Liver (tissue), 9 donors: ENCODE measurements around the gene RNGTT. TPM values are rescaled to one million over a fixed set of nuclear protein-coding genes. Genes with fewer than 3 reads are reported as not detected.

Source experiments
- DNase-seq: peaks from one replicate; pipeline ENCODE4 v3.0.0-alpha.2; 2017; ENCODE audit warnings: low spot score
- H3K27ac ChIP-seq, 2 donors: one replicate each; pipeline ENCODE4 v1.7.0; 2013; ENCODE audit warnings: inconsistent platforms in 2 of 2, low read length in 2 of 2, control low read depth in 1 of 2, low read depth in 1 of 2, mild to moderate bottlenecking in 1 of 2
- H3K27me3 ChIP-seq, 4 donors: one replicate each; pipeline versions ENCODE4 v1.6.1 to v1.7.0; 2013; ENCODE audit warnings: low read length in 3 of 4, inconsistent platforms in 1 of 4, mild to moderate bottlenecking in 1 of 4, moderate library complexity in 1 of 4; ENCODE audit not compliant: control insufficient read depth in 4 of 4, insufficient read depth in 4 of 4
- H3K36me3 ChIP-seq, 4 donors: one replicate each; pipeline versions ENCODE4 v1.6.1 to v1.7.0; 2013; ENCODE audit warnings: low read length in 3 of 4, mild to moderate bottlenecking in 3 of 4, low read depth in 1 of 4, moderate library complexity in 1 of 4; ENCODE audit not compliant: control insufficient read depth in 4 of 4, insufficient read depth in 3 of 4
- H3K4me1 ChIP-seq, 4 donors: one replicate each; pipeline versions ENCODE4 v1.6.1 to v1.7.0; 2013; ENCODE audit warnings: low read length in 3 of 4, mild to moderate bottlenecking in 3 of 4, moderate library complexity in 1 of 4; ENCODE audit not compliant: control insufficient read depth in 4 of 4, insufficient read depth in 4 of 4
- H3K4me3 ChIP-seq, 3 donors: one replicate each; pipeline versions ENCODE4 v1.6.1 to v1.7.0; 2013; ENCODE audit warnings: low read length in 3 of 3, control low read depth in 1 of 3, low read depth in 1 of 3, mild to moderate bottlenecking in 1 of 3
- H3K9ac ChIP-seq, 2 donors: one replicate each; pipeline ENCODE4 v1.7.0; 2013; ENCODE audit warnings: low read length in 2 of 2, mild to moderate bottlenecking in 2 of 2, moderate library complexity in 2 of 2, control low read depth in 1 of 2, low read depth in 1 of 2
- H3K9me3 ChIP-seq, 4 donors: one replicate each; pipeline versions ENCODE4 v1.6.1 to v1.7.0; 2013; ENCODE audit warnings: low read length in 3 of 4; ENCODE audit not compliant: control insufficient read depth in 4 of 4
- ATF3 ChIP-seq: IDR thresholded peaks from 2 replicates; pipeline ENCODE4 v1.6.1; 2016; ENCODE audit warnings: antibody characterized with exemption
- CTCF ChIP-seq: fragments of 150-350 bp; IDR thresholded peaks from 2 replicates; pipeline ENCODE4 v1.5.1; 2017; ENCODE audit warnings: improper control_type of control experiment, low read depth, low read length; ENCODE audit not compliant: missing input control
- EGR1 ChIP-seq, 2 donors: IDR thresholded peaks; 2 replicates each; pipeline ENCODE4 v1.6.1; 2016 to 2018; ENCODE audit warnings: antibody characterized with exemption in 2 of 2, low read depth in 2 of 2
- FOXA1 ChIP-seq: IDR thresholded peaks from 2 replicates; pipeline ENCODE4 v1.6.1; 2016; ENCODE audit warnings: antibody characterized with exemption
- FOXA2 ChIP-seq: IDR thresholded peaks from 2 replicates; pipeline ENCODE4 v1.6.1; 2016; ENCODE audit warnings: antibody characterized with exemption
- HNF4A ChIP-seq, 2 donors: conservative IDR thresholded peaks; 2 replicates each; pipeline ENCODE4 v1.6.1; 2016; ENCODE audit warnings: antibody characterized with exemption in 2 of 2, mild to moderate bottlenecking in 2 of 2
- HNF4G ChIP-seq: IDR thresholded peaks from 2 replicates; pipeline ENCODE4 v1.6.1; 2016; ENCODE audit warnings: antibody characterized with exemption
- JUND ChIP-seq, 2 donors: IDR thresholded peaks; 2 replicates each; pipeline ENCODE4 v1.6.1; 2016; ENCODE audit warnings: antibody characterized with exemption in 2 of 2
- NR2F2 ChIP-seq: IDR thresholded peaks from 2 replicates; pipeline ENCODE4 v1.6.1; 2016; ENCODE audit warnings: antibody characterized with exemption
- RAD21 ChIP-seq, 2 donors: IDR thresholded peaks; 2 replicates each; pipeline ENCODE4 v1.6.1; 2016; ENCODE audit warnings: antibody characterized with exemption in 2 of 2, mild to moderate bottlenecking in 2 of 2
- REST ChIP-seq: IDR thresholded peaks from 2 replicates; pipeline ENCODE4 v1.6.1; 2016; ENCODE audit warnings: antibody characterized with exemption, mild to moderate bottlenecking
- RXRA ChIP-seq, 2 donors: IDR thresholded peaks; 2 replicates each; pipeline ENCODE4 v1.6.1; 2017 to 2018; ENCODE audit warnings: antibody characterized with exemption in 2 of 2, mild to moderate bottlenecking in 1 of 2
- TAF1 ChIP-seq: conservative IDR thresholded peaks from 2 replicates; pipeline ENCODE4 v1.6.1; 2016; ENCODE audit warnings: antibody characterized with exemption, mild to moderate bottlenecking
- YY1 ChIP-seq: IDR thresholded peaks from 2 replicates; pipeline ENCODE4 v1.6.1; 2016; ENCODE audit warnings: antibody characterized with exemption, mild to moderate bottlenecking
- WGBS: extraction: QIAGEN DNeasy Blood & Tissue Kit; methylation state at CpG from one replicate; pipeline ENCODE4 v1.1.7; 2013; 5-methylcytosine and 5-hydroxymethylcytosine counted together
- polyA plus RNA-seq, 2 donors: library from polyadenylated mRNA; stranded (reverse) in 1 of 2; unstranded in 1 of 2; fragments of 200-250 nt in 1 of 2; fragments of >200 nt in 1 of 2; fragmentation: Nextera tagmentation in 1 of 2; extraction: Ambion mirVana in 1 of 2; gene quantifications; one replicate each; pipeline versions ENCODE4 v1.2.1 to v1.2.3, GENCODE V29; 2013 to 2015
- total RNA-seq, 2 donors: library from RNA; depleted of rRNA; stranded (reverse); fragments of >200 nt; gene quantifications; one replicate each; pipeline ENCODE4 v1.2.3, GENCODE V29; 2014
- TF ChIP-seq, protein P1 (sequence below): IDR thresholded peaks from 2 replicates; pipeline ENCODE4 v1.6.1; 2016; ENCODE audit warnings: antibody characterized with exemption
- donor health status: healthy.
- donor health status: healthy.
- donor health status: healthy.
- donor health status: healthy.
- donor health status: healthy.

The RNGTT gene
- total and polyA plus RNA-seq, 4 donors: 4.1 to 20.8 (median 7.2) TPM

- H3K9me3 ChIP-seq: peaks cover 0 to 4% (median under 1%) of the 10 kb centered on the region in 4 donors
- 75% methylated on average over 6 of the region's 6 CpGs for WGBS
- DNase-seq: no peak
- TF ChIP-seq HNF4G: no peak
- TF ChIP-seq HNF4A (conservative IDR thresholded peaks at IDR 0.05): no peak
- TF ChIP-seq, protein P1, sequence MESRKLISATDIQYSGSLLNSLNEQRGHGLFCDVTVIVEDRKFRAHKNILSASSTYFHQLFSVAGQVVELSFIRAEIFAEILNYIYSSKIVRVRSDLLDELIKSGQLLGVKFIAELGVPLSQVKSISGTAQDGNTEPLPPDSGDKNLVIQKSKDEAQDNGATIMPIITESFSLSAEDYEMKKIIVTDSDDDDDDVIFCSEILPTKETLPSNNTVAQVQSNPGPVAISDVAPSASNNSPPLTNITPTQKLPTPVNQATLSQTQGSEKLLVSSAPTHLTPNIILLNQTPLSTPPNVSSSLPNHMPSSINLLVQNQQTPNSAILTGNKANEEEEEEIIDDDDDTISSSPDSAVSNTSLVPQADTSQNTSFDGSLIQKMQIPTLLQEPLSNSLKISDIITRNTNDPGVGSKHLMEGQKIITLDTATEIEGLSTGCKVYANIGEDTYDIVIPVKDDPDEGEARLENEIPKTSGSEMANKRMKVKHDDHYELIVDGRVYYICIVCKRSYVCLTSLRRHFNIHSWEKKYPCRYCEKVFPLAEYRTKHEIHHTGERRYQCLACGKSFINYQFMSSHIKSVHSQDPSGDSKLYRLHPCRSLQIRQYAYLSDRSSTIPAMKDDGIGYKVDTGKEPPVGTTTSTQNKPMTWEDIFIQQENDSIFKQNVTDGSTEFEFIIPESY: no peak
- no peak for TF ChIP-seq REST
- no peak for TF ChIP-seq JUND (IDR thresholded peaks at IDR 0.05)
- no peak for TF ChIP-seq RAD21 (IDR thresholded peaks at IDR 0.05)
- TF ChIP-seq FOXA2: no peak
- no peak for TF ChIP-seq FOXA1
- no peak for TF ChIP-seq YY1
- TF ChIP-seq CTCF: no peak
- no peak for TF ChIP-seq NR2F2
- TF ChIP-seq RXRA (IDR thresholded peaks at IDR 0.05): no peak
- no peak for TF ChIP-seq TAF1
- H3K27me3 ChIP-seq: no peaks in the 10 kb centered on the region
- H3K9ac ChIP-seq: no peak overlapping the region
- no peak overlapping the region for H3K4me3 ChIP-seq
- H3K36me3 ChIP-seq: no peaks in the 10 kb centered on the region
- H3K4me1 ChIP-seq: no peaks in the 10 kb centered on the region
- H3K27ac ChIP-seq: no peak overlapping the region
These were observed 397.6 kb downstream of the RNGTT start for GRCh38 chr6:88565836-88566235.

DNA sequence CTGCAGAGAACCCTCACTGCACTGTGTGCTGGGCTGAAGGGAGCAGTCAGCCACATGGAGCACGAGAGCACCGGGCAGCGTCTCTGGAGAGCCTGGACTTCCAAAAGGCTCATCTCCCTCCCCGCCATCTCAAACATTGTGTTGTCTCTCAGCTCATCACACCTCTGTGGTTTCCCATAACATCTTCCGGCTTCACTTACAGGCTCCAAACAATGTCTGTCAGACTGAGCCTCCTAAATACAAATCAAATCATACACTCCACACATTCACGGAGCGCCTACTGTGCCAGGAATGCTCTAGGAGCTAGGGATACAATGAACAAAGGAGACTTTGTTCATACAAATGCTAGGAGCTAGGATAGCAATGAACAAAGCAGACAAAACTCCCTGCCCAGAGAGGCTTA is 398.0 kb downstream of the RNGTT start:
- Histone ChIP-seq H3K4me1 (no peaks in the 10 kb centered on the region), H3K4me3 (no peak overlapping the region), H3K27ac (no peak overlapping the region), H3K36me3 (no peaks in the 10 kb centered on the region), H3K9me3 (peaks cover 0 to 4% (median under 1%) of the 10 kb centered on the region in 4 donors), H3K27me3 (no peaks in the 10 kb centered on the region), H3K9ac (no peak overlapping the region)
- WGBS: 83% methylated on average over 7 of the region's 7 CpGs
- no peak for DNase-seq
- no peak for TF ChIP-seq REST
- TF ChIP-seq HNF4G: no peak
- no peak for TF ChIP-seq EGR1 (IDR thresholded peaks at IDR 0.05; ENCODE audit: low read depth in 2 of 2)
- no peak for TF ChIP-seq ATF3
- TF ChIP-seq HNF4A (conservative IDR thresholded peaks at IDR 0.05): no peak
- no peak for TF ChIP-seq CTCF
- TF ChIP-seq, protein P1: no peak
- no peak for TF ChIP-seq FOXA2
- no peak for TF ChIP-seq JUND (IDR thresholded peaks at IDR 0.05)
- TF ChIP-seq YY1: no peak
- no peak for TF ChIP-seq FOXA1
